GM12892 (cell line): ENCODE results near the gene RAB37.

Experiments used
- DNase-seq: peaks from one replicate; pipeline ENCODE4 v3.0.0; 2011; ENCODE audit not compliant: insufficient read length
- FAIRE-seq: peaks from 2 replicates; lab custom pipeline; 2011; peaks lifted over from hg19 to GRCh38; lab: Jason Lieb, UNC
- POLR2A ChIP-seq: IDR thresholded peaks from 2 replicates; pipeline ENCODE4 v1.6.1; 2011; ENCODE audit warnings: low read depth, low read length, control low read depth
- POLR2AphosphoS5 ChIP-seq: IDR thresholded peaks from 2 replicates; pipeline ENCODE4 v1.6.1; 2011; ENCODE audit warnings: low read depth, low read length, control low read depth
- TAF1 ChIP-seq: IDR thresholded peaks from 2 replicates; pipeline ENCODE4 v1.6.1; 2011; ENCODE audit warnings: low read depth, mild to moderate bottlenecking, control low read depth, low read length, borderline replicate concordance

RAB37 gene

GRCh38 chr17:74768763-74769114 lies 31.7 kb downstream of the RAB37 start:
- DNase-seq, result no peak
- no peak for TF ChIP-seq POLR2AphosphoS5
- FAIRE-seq, result no peak

GRCh38 chr17:74769266-74769855 lies 32.3 kb downstream of the RAB37 start:
- FAIRE-seq (no peak), DNase-seq (no peak)
- no peak for TF ChIP-seq TAF1
- no peak for TF ChIP-seq POLR2AphosphoS5
- no peak for TF ChIP-seq POLR2A

DNA sequence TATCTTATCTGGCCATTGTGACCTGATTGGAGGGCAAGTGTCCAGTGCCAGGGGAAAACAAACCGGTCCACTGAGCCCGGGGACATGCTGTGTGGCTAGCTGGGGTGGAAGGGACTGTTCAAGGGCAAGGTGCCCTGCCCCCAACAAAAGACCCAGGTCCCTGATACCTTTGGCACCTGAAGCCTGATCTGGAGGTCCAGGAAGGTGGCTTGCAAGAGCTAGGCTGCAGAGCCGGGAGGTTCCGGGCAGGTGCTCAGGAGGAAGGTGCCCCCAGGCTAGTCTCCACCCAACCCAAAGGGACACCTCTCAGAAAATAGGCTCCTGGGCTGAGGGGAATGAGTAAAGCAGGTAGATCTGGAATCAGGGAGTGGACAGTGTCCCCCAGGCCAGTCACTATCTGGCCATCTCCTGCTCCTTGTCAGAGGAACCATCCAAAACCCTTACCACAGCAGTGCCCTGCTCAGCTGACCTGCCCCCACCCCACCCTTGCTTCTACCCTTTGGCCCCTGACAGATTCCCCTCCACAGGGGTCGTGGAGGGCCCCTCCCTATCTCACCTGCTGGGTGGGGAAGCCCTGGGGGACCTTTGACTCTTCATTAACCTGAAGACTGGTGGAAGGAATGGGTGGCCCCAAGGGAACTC lies 32.9 kb downstream of the RAB37 start:
- FAIRE-seq (no peak), DNase-seq (no peak)
- TF ChIP-seq POLR2AphosphoS5 (0 out of 2 replicates have a peak, but pooled peaks have one; percentile 21), TAF1 (no peak), POLR2A (no peak)

- DNase-seq, result peak; percentile 74
- FAIRE-seq, result peak; percentile 76
- TF ChIP-seq POLR2AphosphoS5 (no peak), TAF1 (no peak), POLR2A (peak; percentile 34; the same call in 1 of the 2 replicates)
These were observed 33.7 kb downstream of the RAB37 start for GRCh38 chr17:74770498-74771318.

DNA sequence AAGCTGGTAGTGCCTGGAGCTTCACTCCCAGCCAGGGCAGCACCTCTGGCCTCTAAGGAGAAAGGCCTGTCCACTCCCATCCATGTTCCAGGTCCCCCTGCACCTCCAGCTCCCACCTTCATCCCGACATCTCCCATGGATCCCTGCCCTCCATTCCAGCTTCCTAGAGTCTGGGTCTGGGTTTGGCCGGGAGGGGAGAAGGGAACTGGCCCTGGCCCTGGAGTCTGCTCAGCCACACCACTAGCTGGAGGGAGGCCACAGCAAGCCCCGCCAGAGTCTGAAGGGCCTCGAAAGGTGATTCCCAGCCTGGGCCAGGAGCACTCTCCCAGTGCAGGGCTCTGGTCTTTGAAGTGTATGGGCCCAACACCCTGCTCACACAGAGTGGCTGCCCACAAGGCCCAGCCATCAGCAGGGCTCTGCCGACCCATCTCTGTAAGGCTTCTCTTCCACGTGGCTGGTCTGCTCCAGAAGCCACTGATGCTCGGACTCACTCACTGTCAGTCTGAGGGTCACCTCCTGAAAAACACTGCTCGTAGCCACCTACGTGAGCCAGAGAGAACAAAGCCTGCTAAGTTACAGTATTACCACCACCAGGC lies 34.4 kb downstream of the RAB37 start:
- FAIRE-seq, result no peak
- DNase-seq, result no peak
- TF ChIP-seq POLR2AphosphoS5 (no peak), POLR2A (no peak)

DNA sequence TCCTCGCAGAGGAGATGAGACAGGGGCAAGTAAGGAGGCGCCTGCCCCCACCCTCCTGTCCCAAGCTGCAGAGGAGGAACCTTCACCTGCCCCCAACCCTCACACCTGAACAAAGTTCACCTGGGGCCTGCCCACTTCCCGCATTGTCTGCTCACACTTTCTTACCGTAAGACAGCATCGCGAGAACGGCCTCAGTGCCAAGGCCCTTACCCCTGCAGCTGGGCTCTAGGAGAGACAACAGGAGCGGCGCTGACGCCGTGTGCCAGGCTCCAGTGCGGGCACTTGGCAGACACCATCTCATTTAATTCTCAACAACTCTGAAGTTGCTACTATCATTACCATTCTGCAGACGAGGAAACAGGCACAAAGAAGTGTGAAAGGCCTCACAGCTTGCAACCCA lies 35.0 kb downstream of the RAB37 start:
- DNase-seq, result no peak
- TF ChIP-seq POLR2AphosphoS5 (no peak), POLR2A (no peak), TAF1 (no peak)
- FAIRE-seq, result no peak

- TF ChIP-seq POLR2A (no peak), POLR2AphosphoS5 (no peak), TAF1 (no peak)
- DNase-seq, result no peak
- no peak for FAIRE-seq
These were observed 36.4 kb downstream of the RAB37 start for GRCh38 chr17:74773414-74773813.

GRCh38 chr17:74773871-74774286 lies 36.8 kb downstream of the RAB37 start:
- no peak for DNase-seq

DNA sequence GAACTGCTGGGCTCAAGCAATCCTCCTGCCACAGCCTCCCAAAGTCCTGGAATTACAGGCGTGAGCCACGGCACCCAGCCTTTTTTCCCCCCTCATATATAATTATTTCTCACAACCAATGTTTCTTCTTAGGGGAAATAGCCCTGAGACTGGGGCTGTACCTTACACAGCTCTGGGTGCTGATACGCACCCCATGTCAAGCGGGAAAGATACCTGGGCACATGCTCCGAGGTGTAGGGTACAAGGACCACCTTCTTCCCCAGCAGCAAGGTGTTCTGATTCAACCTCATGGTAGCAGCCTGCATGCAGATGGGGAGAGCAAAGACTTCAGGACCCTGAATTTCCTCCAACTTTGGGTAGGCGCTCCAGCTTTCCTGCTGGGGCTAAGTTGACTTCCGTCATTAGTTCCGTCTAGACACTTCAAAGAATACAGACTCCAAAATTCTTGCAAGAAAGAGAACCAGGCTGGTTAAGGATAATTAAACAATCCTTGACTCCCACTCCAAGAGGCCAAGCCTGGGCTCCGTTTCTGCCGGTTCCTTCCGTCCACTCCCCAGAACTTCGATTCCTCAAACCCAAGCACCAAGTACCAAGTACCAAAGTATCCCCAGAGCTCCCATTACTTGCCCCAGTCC lies 38.5 kb downstream of the RAB37 start:
- no peak for DNase-seq
- FAIRE-seq, result no peak
- no peak for TF ChIP-seq POLR2A
- no peak for TF ChIP-seq TAF1
- TF ChIP-seq POLR2AphosphoS5, result no peak

More at GRCh38 chr17:74773871-74774286, 36.8 kb downstream of the RAB37 start:
- FAIRE-seq, result no peak
- TF ChIP-seq TAF1 (no peak), POLR2AphosphoS5 (no peak), POLR2A (no peak)

- FAIRE-seq, result peak; percentile 97
- TF ChIP-seq POLR2A (peak; percentile 88), TAF1 (no peak), POLR2AphosphoS5 (peak; percentile 61)
- peak; percentile 100 for DNase-seq
These were observed 39.2 kb downstream of the RAB37 start, which contains the start of gene NAT9 for GRCh38 chr17:74776044-74776962. NAT9 (minus strand) TSS chr17:74776345; CDS start chr17:74775698, 647 bp downstream.
